ENCODE results near the gene GSDMA.

GRCh38 chr17:40025559-40025958, 62.8 kb downstream of the GSDMA start:
- TF ChIP-seq ELF4 (IDR thresholded peaks at IDR 0.05) (no peak), BHLHE40 (IDR thresholded peaks at IDR 0.05; ENCODE audit: borderline replicate concordance) (no peak), SP1 (IDR thresholded peaks at IDR 0.05) (no peak), ARNT (IDR thresholded peaks at IDR 0.05) (no peak), CTBP1 (IDR thresholded peaks at IDR 0.05; ENCODE audit: borderline replicate concordance) (no peak), FOXA1 (IDR thresholded peaks at IDR 0.05) (no peak), LEF1 (IDR thresholded peaks at IDR 0.05; ENCODE audit: borderline replicate concordance) (no peak), FOXM1 (IDR thresholded peaks at IDR 0.05; ENCODE audit: borderline replicate concordance) (no peak), SUZ12 (IDR thresholded peaks at IDR 0.05) (no peak)
- TF ChIP-seq, protein P1, sequence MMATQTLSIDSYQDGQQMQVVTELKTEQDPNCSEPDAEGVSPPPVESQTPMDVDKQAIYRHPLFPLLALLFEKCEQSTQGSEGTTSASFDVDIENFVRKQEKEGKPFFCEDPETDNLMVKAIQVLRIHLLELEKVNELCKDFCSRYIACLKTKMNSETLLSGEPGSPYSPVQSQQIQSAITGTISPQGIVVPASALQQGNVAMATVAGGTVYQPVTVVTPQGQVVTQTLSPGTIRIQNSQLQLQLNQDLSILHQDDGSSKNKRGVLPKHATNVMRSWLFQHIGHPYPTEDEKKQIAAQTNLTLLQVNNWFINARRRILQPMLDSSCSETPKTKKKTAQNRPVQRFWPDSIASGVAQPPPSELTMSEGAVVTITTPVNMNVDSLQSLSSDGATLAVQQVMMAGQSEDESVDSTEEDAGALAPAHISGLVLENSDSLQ (IDR thresholded peaks at IDR 0.05), result no peak
